Psoas muscle (tissue), 8 donors: ENCODE measurements around the gene RALY. TPM values are rescaled to one million over a fixed set of nuclear protein-coding genes. Genes with fewer than 3 reads are reported as not detected.

Experiments used
- ATAC-seq, 4 donors: fragments of 200-7000 bp; cut with Tn5 transposase; one replicate each; pipeline ENCODE4 v1.9.1; 2020; ENCODE audit warnings: moderate library complexity in 3 of 4, mild to moderate bottlenecking in 2 of 4
- DNase-seq, 2 donors: peaks; one replicate each; pipeline ENCODE4 v3.0.0-alpha.2; 2020
- H3K27ac ChIP-seq: fragments of 200-600 bp; one replicate; pipeline ENCODE4 v1.8.0; 2022
- H3K27me3 ChIP-seq, 3 donors: fragments of 200-600 bp in 1 of 3; one replicate each; pipeline versions ENCODE4 v1.6.1 to v1.8.0; 2013 to 2022; ENCODE audit warnings: low read length in 2 of 3, mild to moderate bottlenecking in 2 of 3, moderate library complexity in 1 of 3; ENCODE audit not compliant: insufficient read depth in 3 of 3
- H3K36me3 ChIP-seq, 2 donors: fragments of 200-600 bp in 1 of 2; one replicate each; pipeline versions ENCODE4 v1.6.1 to v1.8.0; 2013 to 2022; ENCODE audit warnings: low read depth in 1 of 2, mild to moderate bottlenecking in 1 of 2, moderate library complexity in 1 of 2; ENCODE audit not compliant: insufficient read depth in 1 of 2
- H3K4me1 ChIP-seq: fragments of 200-600 bp; one replicate; pipeline ENCODE4 v1.8.0; 2022
- H3K4me3 ChIP-seq: fragments of 200-600 bp; one replicate; pipeline ENCODE4 v1.8.0; 2022; ENCODE audit warnings: mild to moderate bottlenecking
- H3K9me3 ChIP-seq: fragments of 200-600 bp; one replicate; pipeline ENCODE4 v1.8.0; 2022
- WGBS, 3 donors: extraction: QIAGEN DNeasy Blood & Tissue Kit; methylation state at CpG; one replicate each; pipeline versions ENCODE4 v1.1.6 to v1.1.7; 2013; 5-methylcytosine and 5-hydroxymethylcytosine counted together
- intact Hi-C, 2 donors: fragments of 100-400 bp; cut with DNase I; formaldehyde crosslinking; loops; one replicate each; pipeline versions ENCODE4 v1.11.0 to v1.14.2; 2022
- polyA plus RNA-seq, 3 donors: library from polyadenylated mRNA; stranded (reverse); fragments of 200-250 nt; gene quantifications; one replicate each; pipeline ENCODE4 v1.2.3, GENCODE V29; 2013
- total RNA-seq, 4 donors: library from RNA; stranded (reverse); fragmentation: NEBNext Ultra II Directional in 2 of 4; extraction: Animal tissue kit (Norgen Biotek cat#: 25700) in 2 of 4; gene quantifications; one replicate each; pipeline versions ENCODE4 v1.2.1 to v1.2.4, GENCODE V29; 2021 to 2023
- TF ChIP-seq, protein P1 (sequence below): fragments of 200-600 bp; IDR thresholded peaks from one replicate; pipeline ENCODE4 v1.8.0; 2022; ENCODE audit warnings: antibody characterized with exemption
- donor health status: healthy with polysubstance abuse.
- donor health status: DM: no; HTN: no; CAD: no; lungs with moderate emphysema.
- donor health status: Bipolar disorder and iron deficiency.
- donor health status: healthy.
- donor health status: DM: yes; HTN: yes; CAD: no.
- donor health status: DM: no; HTN: no; CAD: no.
- donor health status: DM: no; HTN: no; CAD: no.
- donor health status: DM: yes; HTN: yes; CAD: no.

Gene RALY
- total and polyA plus RNA-seq, 7 donors, result 92.3 to 325 (median 120) TPM

DNA sequence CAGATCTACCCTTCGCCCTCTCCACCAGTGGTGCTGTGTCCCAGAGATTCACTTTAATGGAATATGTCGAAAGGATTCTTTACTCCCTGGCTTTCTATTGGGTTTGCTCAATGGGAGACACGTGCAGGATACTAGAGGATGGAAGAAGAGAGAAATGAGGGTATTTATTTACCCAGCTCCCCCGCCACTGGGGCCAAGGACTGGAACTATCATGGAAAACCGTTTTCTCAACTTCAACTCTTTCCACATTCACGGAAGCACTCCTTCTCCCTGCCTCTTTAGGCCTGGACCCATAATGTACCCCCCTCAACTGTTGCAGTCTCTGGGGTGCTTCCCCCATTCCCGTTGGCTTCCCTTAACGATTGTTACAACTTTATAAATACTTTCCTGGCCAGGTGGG is 26.6 kb upstream of the RALY start:
- Histone ChIP-seq H3K27me3 (no peaks in the 10 kb centered on the region), H3K36me3 (no peaks in the 10 kb centered on the region), H3K4me3 (no peak overlapping the region), H3K4me1 (peaks cover 15% of the 10 kb centered on the region), H3K27ac (no peak overlapping the region), H3K9me3 (no peaks in the 10 kb centered on the region)
- TF ChIP-seq, protein P1, sequence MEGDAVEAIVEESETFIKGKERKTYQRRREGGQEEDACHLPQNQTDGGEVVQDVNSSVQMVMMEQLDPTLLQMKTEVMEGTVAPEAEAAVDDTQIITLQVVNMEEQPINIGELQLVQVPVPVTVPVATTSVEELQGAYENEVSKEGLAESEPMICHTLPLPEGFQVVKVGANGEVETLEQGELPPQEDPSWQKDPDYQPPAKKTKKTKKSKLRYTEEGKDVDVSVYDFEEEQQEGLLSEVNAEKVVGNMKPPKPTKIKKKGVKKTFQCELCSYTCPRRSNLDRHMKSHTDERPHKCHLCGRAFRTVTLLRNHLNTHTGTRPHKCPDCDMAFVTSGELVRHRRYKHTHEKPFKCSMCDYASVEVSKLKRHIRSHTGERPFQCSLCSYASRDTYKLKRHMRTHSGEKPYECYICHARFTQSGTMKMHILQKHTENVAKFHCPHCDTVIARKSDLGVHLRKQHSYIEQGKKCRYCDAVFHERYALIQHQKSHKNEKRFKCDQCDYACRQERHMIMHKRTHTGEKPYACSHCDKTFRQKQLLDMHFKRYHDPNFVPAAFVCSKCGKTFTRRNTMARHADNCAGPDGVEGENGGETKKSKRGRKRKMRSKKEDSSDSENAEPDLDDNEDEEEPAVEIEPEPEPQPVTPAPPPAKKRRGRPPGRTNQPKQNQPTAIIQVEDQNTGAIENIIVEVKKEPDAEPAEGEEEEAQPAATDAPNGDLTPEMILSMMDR, result no peak
- intact Hi-C loops, result no loop called here
- no peak for ATAC-seq
- no peak for DNase-seq
- 85 to 90% (median 89%) methylated on average over 8 of the region's 8 CpGs for WGBS, 3 donors

DNA sequence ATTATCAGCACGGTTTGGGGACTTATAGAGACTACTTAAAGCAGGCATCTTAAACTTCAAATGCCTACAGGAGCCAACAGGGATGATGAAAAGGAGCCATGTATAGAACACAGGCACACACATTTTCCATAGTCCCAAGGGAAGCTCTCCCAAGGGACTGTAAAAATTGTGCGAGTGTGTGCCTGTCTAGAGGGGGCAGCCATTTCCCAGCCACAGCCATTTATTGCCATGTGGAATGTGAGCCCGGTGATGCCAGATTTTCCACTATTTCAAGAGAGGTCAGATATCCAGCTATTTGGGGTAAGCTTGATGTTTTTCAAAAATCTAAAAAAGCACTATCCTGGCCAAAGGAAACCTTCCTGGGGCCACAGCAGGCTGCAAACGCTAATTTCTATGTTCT is 24.1 kb upstream of the RALY start:
- no peaks in the 10 kb centered on the region for H3K9me3 ChIP-seq
- no peak for ATAC-seq
- intact Hi-C loops, result no loop called here
- TF ChIP-seq, protein P1, result no peak
- peaks cover 4% of the 10 kb centered on the region for H3K4me1 ChIP-seq
- no peak for DNase-seq
- H3K4me3 ChIP-seq, result no peak overlapping the region
- H3K27ac ChIP-seq, result no peak overlapping the region
- WGBS, 3 donors, result 72 to 77% (median 75%) methylated on average over 4 of the region's 4 CpGs
- H3K27me3 ChIP-seq, result no peaks in the 10 kb centered on the region
- H3K36me3 ChIP-seq, result no peaks in the 10 kb centered on the region

DNA sequence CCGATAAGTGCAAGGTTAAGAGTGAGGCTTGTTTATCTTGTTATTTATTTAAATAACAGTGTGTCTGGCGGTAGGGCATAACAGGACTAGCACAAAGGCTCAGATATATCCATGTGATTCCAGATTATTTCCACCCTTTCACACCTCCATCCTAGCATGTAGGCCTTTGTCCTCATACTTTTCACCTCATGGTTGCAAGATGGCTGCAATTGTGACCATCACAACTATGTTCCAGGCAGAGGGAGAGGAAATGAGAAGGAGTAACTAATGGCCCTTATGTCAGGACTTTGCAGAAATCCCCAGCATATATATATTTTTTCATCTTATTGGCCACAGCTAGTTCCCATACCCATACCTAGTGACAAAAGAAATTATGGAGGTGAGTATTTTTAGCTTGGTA is 23.5 kb upstream of the RALY start:
- TF ChIP-seq, protein P1, result no peak
- intact Hi-C loops, result no loop called here
- WGBS, 3 donors, result 97 to 98% (median 98%) methylated on average over 2 of the region's 2 CpGs

GRCh38 chr20:33971147-33971975 is 22.4 kb upstream of the RALY start:
- DNase-seq, result no peak
- no peak for ATAC-seq
- TF ChIP-seq, protein P1, result no peak
- WGBS, 3 donors, result 61 to 64% (median 62%) methylated on average over 6 of the region's 6 CpGs
- intact Hi-C loops, result no loop called here
- no peak overlapping the region for H3K27ac ChIP-seq
- H3K27me3 ChIP-seq, result no peaks in the 10 kb centered on the region
- H3K9me3 ChIP-seq, result no peaks in the 10 kb centered on the region
- no peaks in the 10 kb centered on the region for H3K36me3 ChIP-seq
- H3K4me3 ChIP-seq, result no peak overlapping the region
- H3K4me1 ChIP-seq, result no peaks in the 10 kb centered on the region

More for the DNA sequence above, 23.5 kb upstream of the RALY start:
- no peak overlapping the region for H3K4me3 ChIP-seq
- H3K36me3 ChIP-seq, result no peaks in the 10 kb centered on the region
- ATAC-seq, result no peak
- no peak for DNase-seq
- no peak overlapping the region for H3K27ac ChIP-seq
- H3K4me1 ChIP-seq, result no peaks in the 10 kb centered on the region
- no peaks in the 10 kb centered on the region for H3K9me3 ChIP-seq
- H3K27me3 ChIP-seq, result no peaks in the 10 kb centered on the region

DNA sequence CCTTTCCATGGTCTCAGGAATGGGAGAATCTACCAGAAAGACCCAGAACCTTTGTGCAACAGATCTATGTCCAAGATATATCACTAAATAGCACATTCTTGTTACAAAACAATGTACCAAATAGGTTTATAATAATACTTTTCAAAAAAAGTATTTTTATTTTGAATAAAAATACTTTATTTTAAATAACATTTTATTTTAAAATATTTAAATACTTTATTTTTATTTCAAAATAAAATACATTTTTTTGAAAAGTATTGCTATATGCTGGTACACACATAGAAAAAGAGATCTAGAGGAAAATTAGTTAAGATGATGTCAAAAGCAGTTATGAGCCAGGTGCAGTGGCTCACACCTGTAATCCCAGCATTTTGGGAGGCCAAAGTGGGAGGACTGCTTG is 16.8 kb upstream of the RALY start:
- H3K4me1 ChIP-seq, result no peaks in the 10 kb centered on the region
- H3K27me3 ChIP-seq, result no peaks in the 10 kb centered on the region
- H3K4me3 ChIP-seq, result no peak overlapping the region
- no peak for DNase-seq
- TF ChIP-seq, protein P1, result no peak
- no peaks in the 10 kb centered on the region for H3K36me3 ChIP-seq
- no peaks in the 10 kb centered on the region for H3K9me3 ChIP-seq
- no peak overlapping the region for H3K27ac ChIP-seq
- ATAC-seq, result no peak
- intact Hi-C loops, result no loop called here
